ENCODE data around the gene DIAPH3. TPM values are rescaled to one million over a fixed set of nuclear protein-coding genes. Genes with fewer than 3 reads are reported as not detected.

Gene DIAPH3
- total and polyA plus RNA-seq, 4 donors = 0.35 to 6.7 (median 1.1) TPM

DNA sequence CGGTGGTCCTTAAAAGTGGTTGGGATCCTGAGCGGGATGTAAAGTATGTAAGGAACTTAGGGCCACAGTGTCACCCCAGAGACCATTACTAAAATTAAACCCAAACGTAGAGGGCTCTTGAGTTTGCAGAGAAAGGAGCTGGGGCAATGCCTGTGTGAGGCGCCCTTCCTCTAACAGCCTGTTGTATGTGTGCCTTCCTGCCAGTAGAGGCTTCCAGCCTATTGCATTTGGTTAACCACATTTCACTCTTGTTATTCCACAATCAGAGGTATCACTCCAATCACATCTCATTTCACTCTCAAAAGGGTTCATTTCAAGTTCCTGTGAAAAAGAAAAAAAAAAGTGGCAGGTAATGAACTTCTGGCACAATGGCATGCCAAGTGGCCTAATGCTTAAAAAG lies 29.4 kb downstream of the DIAPH3 start:
- H3K36me3 ChIP-seq (ENCODE audit: control insufficient read depth in 4 of 4, insufficient read depth in 4 of 4, low read length in 4 of 4) = no peaks in the 10 kb centered on the region
- TF ChIP-seq, protein P1, sequence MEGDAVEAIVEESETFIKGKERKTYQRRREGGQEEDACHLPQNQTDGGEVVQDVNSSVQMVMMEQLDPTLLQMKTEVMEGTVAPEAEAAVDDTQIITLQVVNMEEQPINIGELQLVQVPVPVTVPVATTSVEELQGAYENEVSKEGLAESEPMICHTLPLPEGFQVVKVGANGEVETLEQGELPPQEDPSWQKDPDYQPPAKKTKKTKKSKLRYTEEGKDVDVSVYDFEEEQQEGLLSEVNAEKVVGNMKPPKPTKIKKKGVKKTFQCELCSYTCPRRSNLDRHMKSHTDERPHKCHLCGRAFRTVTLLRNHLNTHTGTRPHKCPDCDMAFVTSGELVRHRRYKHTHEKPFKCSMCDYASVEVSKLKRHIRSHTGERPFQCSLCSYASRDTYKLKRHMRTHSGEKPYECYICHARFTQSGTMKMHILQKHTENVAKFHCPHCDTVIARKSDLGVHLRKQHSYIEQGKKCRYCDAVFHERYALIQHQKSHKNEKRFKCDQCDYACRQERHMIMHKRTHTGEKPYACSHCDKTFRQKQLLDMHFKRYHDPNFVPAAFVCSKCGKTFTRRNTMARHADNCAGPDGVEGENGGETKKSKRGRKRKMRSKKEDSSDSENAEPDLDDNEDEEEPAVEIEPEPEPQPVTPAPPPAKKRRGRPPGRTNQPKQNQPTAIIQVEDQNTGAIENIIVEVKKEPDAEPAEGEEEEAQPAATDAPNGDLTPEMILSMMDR (IDR thresholded peaks at IDR 0.05; ENCODE audit: control extremely low read depth, extremely low read depth) = no peak
- no peak overlapping the region for H3K9ac ChIP-seq (ENCODE audit: insufficient read depth in 1 of 2, low read length in 2 of 2)
- H3K27me3 ChIP-seq (ENCODE audit: control insufficient read depth in 3 of 3, insufficient read depth in 3 of 3, low read length in 2 of 3) = no peaks in the 10 kb centered on the region
- peaks cover 0 to 13% (median 4%) of the 10 kb centered on the region in 5 donors for H3K4me1 ChIP-seq (ENCODE audit: control insufficient read depth in 5 of 5, insufficient read depth in 5 of 5, low read length in 5 of 5)
- 74 to 80% methylated on average over 4 of the region's 4 CpGs for WGBS, 2 donors
- ATAC-seq (ENCODE audit: insufficient read depth, low FRiP score) = no peak
- no peak overlapping the region for H3K4me3 ChIP-seq
- peak in 1 of 3 donors; percentile 34 for DNase-seq
- H3K9me3 ChIP-seq (ENCODE audit: control insufficient read depth in 4 of 4, insufficient read depth in 3 of 4, low read length in 3 of 4) = peaks cover 0 to 2% (median 0%) of the 10 kb centered on the region in 4 donors
- H3K27ac ChIP-seq (ENCODE audit: low read depth in 1 of 2, low read length in 1 of 2) = no peak overlapping the region

DNA sequence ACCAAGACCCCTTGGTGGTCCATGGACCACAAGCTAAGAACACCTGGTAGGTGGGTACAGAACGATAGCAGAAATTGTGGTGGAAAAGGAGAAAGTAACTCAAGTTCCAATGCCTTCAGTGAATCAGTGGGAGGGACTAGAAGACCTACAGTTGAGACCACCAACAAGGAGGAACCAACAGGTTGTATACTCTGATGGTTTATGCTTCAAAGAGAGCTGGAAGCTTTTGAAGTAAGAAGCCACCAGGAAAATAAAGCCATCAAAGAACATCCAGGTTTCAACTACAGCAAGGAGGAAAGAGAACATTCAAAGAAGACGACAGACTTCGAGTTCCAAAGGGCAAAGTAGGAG lies 42.4 kb downstream of the DIAPH3 start:
- Histone ChIP-seq H3K36me3 (ENCODE audit: control insufficient read depth in 4 of 4, insufficient read depth in 4 of 4, low read length in 4 of 4) (no peaks in the 10 kb centered on the region), H3K9me3 (ENCODE audit: control insufficient read depth in 4 of 4, insufficient read depth in 3 of 4, low read length in 3 of 4) (no peaks in the 10 kb centered on the region), H3K4me1 (ENCODE audit: control insufficient read depth in 5 of 5, insufficient read depth in 5 of 5, low read length in 5 of 5) (no peaks in the 10 kb centered on the region), H3K27ac (ENCODE audit: low read depth in 1 of 2, low read length in 1 of 2) (no peak overlapping the region), H3K4me3 (no peak overlapping the region), H3K27me3 (ENCODE audit: control insufficient read depth in 3 of 3, insufficient read depth in 3 of 3, low read length in 2 of 3) (no peaks in the 10 kb centered on the region), H3K9ac (ENCODE audit: insufficient read depth in 1 of 2, low read length in 2 of 2) (no peak overlapping the region)
- TF ChIP-seq, protein P1 (IDR thresholded peaks at IDR 0.05; ENCODE audit: control extremely low read depth, extremely low read depth) = no peak
- DNase-seq (no peak), ATAC-seq (ENCODE audit: insufficient read depth, low FRiP score) (no peak)
- WGBS, 2 donors = 93 to 94% methylated on average over 3 of the region's 3 CpGs

DNA sequence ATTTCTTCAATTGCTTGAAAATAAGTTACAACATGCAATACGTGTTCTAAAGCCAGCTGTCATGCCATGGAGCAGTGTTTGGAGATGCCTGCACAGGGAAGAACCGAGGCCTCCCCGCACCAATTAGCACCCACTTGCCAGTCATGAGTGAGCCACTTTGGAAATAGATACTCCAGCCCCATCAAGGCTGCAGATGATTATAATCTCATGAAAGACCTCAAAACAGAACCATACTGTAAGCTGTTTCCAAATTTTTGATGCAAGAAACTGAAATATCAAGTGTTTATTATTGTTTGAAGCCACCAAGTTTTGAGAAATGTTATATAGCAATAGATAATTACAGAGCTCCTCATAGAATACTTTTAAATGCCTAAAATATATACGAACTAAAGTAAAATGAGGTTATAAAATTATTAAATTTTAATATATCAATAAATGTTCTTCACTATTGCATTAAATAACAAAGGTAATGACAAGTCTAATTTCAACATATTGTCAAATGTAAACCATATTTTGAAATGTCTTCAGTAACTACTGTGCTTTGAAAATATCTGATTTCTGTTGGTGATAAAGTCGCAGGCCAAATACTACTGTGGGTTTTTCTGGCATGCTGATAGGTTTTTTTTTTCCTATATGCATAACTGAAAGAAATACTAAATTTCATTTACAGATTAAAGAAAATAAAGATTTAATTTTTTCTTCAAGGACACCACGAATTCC lies 43.0 kb downstream of the DIAPH3 start:
- Histone ChIP-seq H3K36me3 (ENCODE audit: control insufficient read depth in 4 of 4, insufficient read depth in 4 of 4, low read length in 4 of 4) (no peaks in the 10 kb centered on the region), H3K9ac (ENCODE audit: insufficient read depth in 1 of 2, low read length in 2 of 2) (no peak overlapping the region), H3K27me3 (ENCODE audit: control insufficient read depth in 3 of 3, insufficient read depth in 3 of 3, low read length in 2 of 3) (no peaks in the 10 kb centered on the region), H3K9me3 (ENCODE audit: control insufficient read depth in 4 of 4, insufficient read depth in 3 of 4, low read length in 3 of 4) (no peaks in the 10 kb centered on the region), H3K4me1 (ENCODE audit: control insufficient read depth in 5 of 5, insufficient read depth in 5 of 5, low read length in 5 of 5) (no peaks in the 10 kb centered on the region), H3K27ac (ENCODE audit: low read depth in 1 of 2, low read length in 1 of 2) (no peak overlapping the region), H3K4me3 (no peak overlapping the region)
- ATAC-seq (ENCODE audit: insufficient read depth, low FRiP score) (no peak), DNase-seq (no peak)
- WGBS, 2 donors = 95% methylated on average over 6 of the region's 6 CpGs
- TF ChIP-seq, protein P1 (IDR thresholded peaks at IDR 0.05; ENCODE audit: control extremely low read depth, extremely low read depth) = no peak
